Heart right ventricle (tissue), 16 donors: ENCODE data around the gene OPRM1. TPM values are rescaled to one million over a fixed set of nuclear protein-coding genes. Genes with fewer than 3 reads are reported as not detected.

ENCODE experiments used
- ATAC-seq, 8 donors: fragments of 200-7000 bp; cut with Tn5 transposase; one replicate each; pipeline ENCODE4 v1.9.1; 2020; ENCODE audit warnings: mild to moderate bottlenecking in 8 of 8, moderate library complexity in 8 of 8, moderate number of reproducible peaks in 1 of 8
- DNase-seq, 2 donors: peaks; one replicate each; pipeline ENCODE4 v3.0.0-alpha.2; 2020
- H3K27ac ChIP-seq, 10 donors: fragments of 200-600 bp; sonication (generic) in 2 of 10; one replicate each; pipeline versions ENCODE4 v1.5.0 to v1.8.0; 2020 to 2022; ENCODE audit warnings: mild to moderate bottlenecking in 3 of 10
- H3K27me3 ChIP-seq, 7 donors: fragments of 200-600 bp; one replicate each; pipeline ENCODE4 v1.8.0; 2021 to 2022; ENCODE audit warnings: mild to moderate bottlenecking in 2 of 7
- H3K36me3 ChIP-seq, 9 donors: fragments of 200-600 bp; sonication (generic) in 1 of 9; one replicate each; pipeline versions ENCODE4 v1.5.0 to v1.8.0; 2020 to 2022; ENCODE audit warnings: mild to moderate bottlenecking in 2 of 9
- H3K4me1 ChIP-seq, 9 donors: fragments of 200-600 bp; sonication (generic) in 1 of 9; one replicate each; pipeline versions ENCODE4 v1.5.0 to v1.8.0; 2020 to 2022; ENCODE audit warnings: mild to moderate bottlenecking in 4 of 9
- H3K4me3 ChIP-seq, 10 donors: fragments of 200-600 bp; sonication (generic) in 2 of 10; one replicate each; pipeline versions ENCODE4 v1.5.0 to v1.8.0; 2020 to 2022; ENCODE audit warnings: mild to moderate bottlenecking in 7 of 10, moderate library complexity in 2 of 10
- H3K9me3 ChIP-seq, 11 donors: fragments of 200-600 bp in 10 of 11; sonication (generic) in 2 of 11; one replicate each; pipeline versions ENCODE4 v1.5.0 to v1.8.0; 2013 to 2022; ENCODE audit warnings: mild to moderate bottlenecking in 2 of 11, control low read depth in 1 of 11, moderate library complexity in 1 of 11
- CTCF ChIP-seq, 9 donors: fragments of 200-600 bp; sonication (generic) in 2 of 9; IDR thresholded peaks; one replicate each; pipeline versions ENCODE4 v1.5.0 to v1.8.0; 2021 to 2022; ENCODE audit warnings: antibody characterized with exemption in 9 of 9, mild to moderate bottlenecking in 5 of 9, moderate library complexity in 1 of 9
- WGBS, 2 donors: extraction: QIAGEN DNeasy Blood & Tissue Kit; methylation state at CpG; one replicate each; pipeline ENCODE4 v1.1.7; 2013; ENCODE audit warnings: inconsistent platforms in 1 of 2; 5-methylcytosine and 5-hydroxymethylcytosine counted together
- intact Hi-C, 10 donors: fragments of 100-400 bp; cut with DNase I; formaldehyde crosslinking; loops; one replicate each; pipeline versions ENCODE4 v1.11.1 to v1.14.2; 2022
- polyA plus RNA-seq, 2 donors: library from polyadenylated mRNA; stranded (reverse); fragments of 200-250 nt; gene quantifications; one replicate each; pipeline ENCODE4 v1.2.3, GENCODE V29; 2013
- total RNA-seq, 10 donors: library from RNA; stranded (reverse); fragmentation: NEBNext Ultra II Directional in 3 of 10; extraction: Animal tissue kit (Norgen Biotek cat#: 25700) in 3 of 10; gene quantifications; one replicate each; pipeline versions ENCODE4 v1.2.1 to v1.2.4, GENCODE V29; 2021 to 2023
- donor health status: Arrhythmogenic right ventricular cardiomyopathy.
- donor health status: ischemic (EF 13 %, LVEDD 7.1; RV severe dilation, severe dysfunction).
- donor health status: healthy with polysubstance abuse.
- donor health status: DM: no; HTN: yes; CAD: no.
- donor health status: DM: no; HTN: no; CAD: no.
- donor health status: ischemic (EF 25% LVEDD 6.9; RV normal size, moderate dysfunction).
- donor health status: ischemic (EF 25% LVEDD 5.7; RV mildly dilated, moderate dysfunction).
- donor health status: healthy.
- donor health status: DM: yes; HTN: yes; CAD: no.
- donor health status: Ischemic cardiomyopathy.
- donor health status: ischemic (EF 35%, LVEDD 5.7; RV mildly dilated, moderate dysfunction).
- donor health status: nonischemic (EF 11% LVEDD 7.7; RV severe dilation, severe dysfunction).
- donor health status: DM: yes; HTN: yes; CAD: no.
- donor health status: PGD.
- donor health status: ischemic (EF 29% LVEDD 5.4; RV normal size, mild dysfunction).
- donor health status: nonischemic (EF 23%, LVEDD 6.1; RV moderate dilation, normal function).

The OPRM1 gene
- total and polyA plus RNA-seq, 12 donors: not detected

DNA sequence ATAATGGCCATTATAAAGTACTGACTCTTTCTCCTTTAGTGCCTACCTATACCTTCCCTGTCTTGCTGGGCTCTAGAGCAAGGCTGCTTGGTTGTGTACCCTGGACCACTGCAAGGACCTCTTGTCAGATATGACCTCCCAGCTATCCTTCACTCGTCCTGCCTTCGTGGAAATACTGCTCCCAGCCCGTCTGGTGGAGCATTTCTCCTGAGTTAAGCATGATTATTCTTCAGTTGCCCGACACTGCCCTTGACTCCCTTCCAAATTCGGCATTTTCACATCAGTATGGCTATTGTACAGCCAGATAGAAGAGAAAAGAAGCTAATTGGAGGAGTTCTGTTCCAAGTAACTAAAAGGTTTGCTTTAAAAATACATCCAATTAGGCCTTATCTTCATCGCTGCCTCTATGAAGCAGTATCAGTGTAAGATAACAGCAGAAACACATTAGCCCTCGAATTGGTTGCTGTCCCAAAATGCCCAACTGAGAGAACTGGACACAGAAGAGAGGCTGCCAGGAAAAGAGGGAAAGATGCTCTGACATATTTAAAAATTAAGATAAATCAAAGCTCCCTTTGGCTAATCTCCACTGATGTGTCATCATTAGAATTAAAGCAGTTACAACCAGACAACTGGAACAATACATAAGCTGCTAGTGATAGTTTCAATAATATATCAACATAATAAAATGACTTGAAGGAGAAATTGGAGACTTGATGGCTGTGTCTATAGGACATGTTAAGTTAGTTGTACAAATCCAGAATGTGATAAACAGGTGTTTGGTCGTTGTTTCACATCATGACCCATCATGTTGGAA lies 54.4 kb downstream of the OPRM1 start:
- Histone ChIP-seq H3K9me3 (no peaks in the 10 kb centered on the region), H3K36me3 (no peaks in the 10 kb centered on the region), H3K27me3 (no peaks in the 10 kb centered on the region), H3K4me3 (no peak overlapping the region), H3K4me1 (no peaks in the 10 kb centered on the region), H3K27ac (no peak overlapping the region)
- ATAC-seq (no peak), DNase-seq (no peak)
- intact Hi-C loops: no loop called here
- 47 to 52% methylated on average over 8 of the region's 8 CpGs for WGBS, 2 donors
- TF ChIP-seq CTCF (IDR thresholded peaks at IDR 0.05): no peak

- WGBS, 2 donors: 89% methylated on average over 5 of the region's 5 CpGs
- H3K9me3 ChIP-seq: no peaks in the 10 kb centered on the region
- no peak for TF ChIP-seq CTCF (IDR thresholded peaks at IDR 0.05)
- no peaks in the 10 kb centered on the region for H3K4me1 ChIP-seq
- H3K27me3 ChIP-seq: peaks cover 0 to 3% (median 0%) of the 10 kb centered on the region in 7 donors
- ATAC-seq (no peak), DNase-seq (no peak)
- H3K27ac ChIP-seq: no peak overlapping the region
- no peaks in the 10 kb centered on the region for H3K36me3 ChIP-seq
- H3K4me3 ChIP-seq: no peak overlapping the region
- intact Hi-C loops: no loop called here
Observed at GRCh38 chr6:154095571-154095970, 56.5 kb downstream of the OPRM1 start.

DNA sequence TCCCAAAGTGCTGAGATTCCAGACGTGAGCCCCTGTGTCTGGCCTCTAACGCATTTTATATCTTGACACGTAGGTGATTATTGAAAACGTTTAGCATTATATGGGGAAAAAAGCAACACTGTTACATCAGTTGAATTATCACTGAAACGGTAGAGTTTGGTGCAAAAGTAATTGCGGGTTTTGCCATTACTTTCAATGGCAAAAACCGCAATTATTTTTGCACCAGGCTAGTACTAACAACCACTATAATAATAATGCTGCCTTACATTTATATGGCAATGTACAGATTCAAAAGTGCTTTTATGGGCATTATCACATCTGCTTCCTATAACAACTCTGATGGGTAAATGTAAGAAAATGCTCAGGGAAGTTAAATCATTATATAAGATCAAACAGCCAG lies 57.3 kb downstream of the OPRM1 start:
- intact Hi-C loops: no loop called here
- WGBS, 2 donors: 85 to 87% methylated on average over 7 of the region's 7 CpGs
- no peak for ATAC-seq

DNA sequence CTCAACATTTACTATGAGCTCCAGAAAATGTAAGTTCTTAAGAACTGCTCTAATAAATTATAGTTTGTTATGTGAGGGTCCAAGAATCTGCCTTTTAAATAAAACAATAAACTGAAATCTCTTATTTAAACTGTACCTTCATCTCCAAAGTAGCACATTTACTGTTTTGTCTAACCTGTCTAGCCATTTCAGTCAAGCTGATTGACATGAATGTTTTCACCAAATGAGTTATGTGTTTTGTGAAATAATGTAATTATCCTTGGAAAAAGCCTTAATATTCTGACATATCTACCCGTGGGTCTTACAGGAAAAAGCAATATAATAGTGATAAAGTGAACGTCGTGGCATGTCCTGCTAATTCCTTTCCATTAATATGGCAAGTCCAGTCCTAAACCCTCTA lies 57.8 kb downstream of the OPRM1 start:
- intact Hi-C loops: no loop called here
- Histone ChIP-seq H3K4me3 (no peak overlapping the region), H3K9me3 (no peaks in the 10 kb centered on the region), H3K4me1 (no peaks in the 10 kb centered on the region), H3K27ac (no peak overlapping the region), H3K36me3 (no peaks in the 10 kb centered on the region), H3K27me3 (peaks cover 0 to 3% (median 0%) of the 10 kb centered on the region in 7 donors)
- no peak for ATAC-seq
- WGBS, 2 donors: 64 to 78% methylated on average over 3 of the region's 3 CpGs
- no peak for DNase-seq
- no peak for TF ChIP-seq CTCF (IDR thresholded peaks at IDR 0.05)

More for the DNA sequence above, 57.3 kb downstream of the OPRM1 start:
- Histone ChIP-seq H3K4me1 (no peaks in the 10 kb centered on the region), H3K9me3 (no peaks in the 10 kb centered on the region), H3K4me3 (no peak overlapping the region), H3K27me3 (peaks cover 0 to 3% (median 0%) of the 10 kb centered on the region in 7 donors), H3K27ac (no peak overlapping the region), H3K36me3 (no peaks in the 10 kb centered on the region)
- DNase-seq: no peak
- TF ChIP-seq CTCF (IDR thresholded peaks at IDR 0.05): no peak
